Panc1 (cell line): Measurements from ENCODE around the gene PM20D1. TPM values are rescaled to one million over a fixed set of nuclear protein-coding genes. Genes with fewer than 3 reads are reported as not detected.

Source experiments
- ATAC-seq: fragments of 200-7000 bp; cut with Tn5 transposase; 2 replicates; pipeline ENCODE4 v1.9.1; 2020; ENCODE audit warnings: mild to moderate bottlenecking, moderate library complexity
- BruUV-seq: library from RNA; stranded (reverse); fragments of 400-500 nt; replicated peaks from 2 replicates; lab custom pipeline; 2021; lab: Mats Ljungman, UMichigan
- CTCF ChIA-PET: fragments of 300-600 bp; sonication (Branson Sonifier 250); formaldehyde crosslinking; loops from one replicate; lab custom pipeline; 2022; ENCODE audit warnings: antibody characterized with exemption; lab: Charles Lee
- POLR2A ChIA-PET: fragments of 300-600 bp; sonication (Branson Sonifier 250); formaldehyde crosslinking; loops from one replicate; lab custom pipeline; 2022; ENCODE audit warnings: antibody characterized with exemption; lab: Charles Lee
- DNase-seq: peaks from one replicate; pipeline ENCODE4 v3.0.0-alpha.2; 2010; ENCODE audit warnings: low read depth, low spot score
- H3K27ac ChIP-seq: 2 replicates; pipeline ENCODE4 v1.5.1; 2011; ENCODE audit warnings: mild to moderate bottlenecking, low read length, inconsistent platforms
- H3K27me3 ChIP-seq: fragments of 200-500 bp; sonication (Bioruptor generic); 2 replicates; pipeline ENCODE4 v1.6.0; 2014; ENCODE audit warnings: low read length, inconsistent platforms; ENCODE audit not compliant: control insufficient read depth, insufficient read depth
- H3K36me3 ChIP-seq: fragments of 200-500 bp; sonication (Bioruptor generic); 2 replicates; pipeline ENCODE4 v1.5.1; 2014; ENCODE audit warnings: inconsistent platforms, mild to moderate bottlenecking, low read length, moderate library complexity; ENCODE audit not compliant: control insufficient read depth, insufficient read depth
- H3K4me1 ChIP-seq: 2 replicates; pipeline ENCODE4 v1.5.1; 2011; ENCODE audit warnings: inconsistent platforms, mild to moderate bottlenecking, low read length, moderate library complexity; ENCODE audit not compliant: control insufficient read depth, insufficient read depth
- H3K4me3 ChIP-seq, 2 experiments: 2 replicates each; pipeline ENCODE4 v1.5.1; 2011 to 2012; ENCODE audit warnings: low read depth in 2 of 2, low read length in 2 of 2, mild to moderate bottlenecking in 2 of 2, inconsistent platforms in 1 of 2, moderate library complexity in 1 of 2
- H3K9me3 ChIP-seq: fragments of 200-500 bp; sonication (Bioruptor generic); 2 replicates; pipeline ENCODE4 v1.5.1; 2014; ENCODE audit warnings: low read depth, mild to moderate bottlenecking, inconsistent platforms, low read length, moderate library complexity; ENCODE audit not compliant: control insufficient read depth, insufficient read depth
- POLR2AphosphoS5 ChIP-seq: IDR thresholded peaks from 2 replicates; pipeline ENCODE4 v1.6.1; 2012; ENCODE audit warnings: mild to moderate bottlenecking, low read depth, low read length, moderate library complexity
- SIN3A ChIP-seq: IDR thresholded peaks from 2 replicates; pipeline ENCODE4 v1.6.1; 2012; ENCODE audit warnings: low read depth, mild to moderate bottlenecking, low read length, moderate library complexity, borderline replicate concordance; ENCODE audit not compliant: insufficient read depth
- TCF7L2 ChIP-seq: IDR thresholded peaks from 2 replicates; pipeline ENCODE4 v1.6.1; 2011; ENCODE audit warnings: mild to moderate bottlenecking, low read depth, low read length, inconsistent platforms
- in situ Hi-C: cut with HindIII; loops from 2 replicates; pipeline ENCODE4 v1.10.0; 2016; ENCODE audit warnings: low sequenced_read_pairs, low pct_unique_long_range_greater_than_20kb
- intact Hi-C: fragments of 100-400 bp; cut with micrococcal nuclease; formaldehyde crosslinking; loops from one replicate; pipeline ENCODE4 v1.10.0; 2022; ENCODE audit not compliant: unreplicated experiment
- total RNA-seq: library from RNA; stranded (reverse); gene quantifications from one replicate; pipeline ENCODE4 v1.2.1, GENCODE V29; 2021; ENCODE audit not compliant: unreplicated experiment
- TF ChIP-seq, protein P1 (sequence below), 2 experiments: IDR thresholded peaks; 2 replicates each; pipeline ENCODE4 v1.6.1; 2011 to 2012; ENCODE audit warnings: low read depth in 2 of 2, control low read depth in 1 of 2, low read length in 1 of 2, mild to moderate bottlenecking in 1 of 2, moderate library complexity in 1 of 2; ENCODE audit not compliant: insufficient read depth in 1 of 2
- TF ChIP-seq, protein P2 (sequence below): fragments of 450-650 bp; IDR thresholded peaks from 2 replicates; pipeline ENCODE4 v1.5.1; 2017; ENCODE audit warnings: mild to moderate bottlenecking

The PM20D1 gene
- total RNA-seq, 1 experiment from 2014 or later = 0.13 TPM

GRCh38 chr1:205787287-205787916 lies 62.5 kb downstream of the PM20D1 start:
- TF ChIP-seq TCF7L2 (no peak), SIN3A (no peak), POLR2AphosphoS5 (no peak)
- TF ChIP-seq, protein P1, sequence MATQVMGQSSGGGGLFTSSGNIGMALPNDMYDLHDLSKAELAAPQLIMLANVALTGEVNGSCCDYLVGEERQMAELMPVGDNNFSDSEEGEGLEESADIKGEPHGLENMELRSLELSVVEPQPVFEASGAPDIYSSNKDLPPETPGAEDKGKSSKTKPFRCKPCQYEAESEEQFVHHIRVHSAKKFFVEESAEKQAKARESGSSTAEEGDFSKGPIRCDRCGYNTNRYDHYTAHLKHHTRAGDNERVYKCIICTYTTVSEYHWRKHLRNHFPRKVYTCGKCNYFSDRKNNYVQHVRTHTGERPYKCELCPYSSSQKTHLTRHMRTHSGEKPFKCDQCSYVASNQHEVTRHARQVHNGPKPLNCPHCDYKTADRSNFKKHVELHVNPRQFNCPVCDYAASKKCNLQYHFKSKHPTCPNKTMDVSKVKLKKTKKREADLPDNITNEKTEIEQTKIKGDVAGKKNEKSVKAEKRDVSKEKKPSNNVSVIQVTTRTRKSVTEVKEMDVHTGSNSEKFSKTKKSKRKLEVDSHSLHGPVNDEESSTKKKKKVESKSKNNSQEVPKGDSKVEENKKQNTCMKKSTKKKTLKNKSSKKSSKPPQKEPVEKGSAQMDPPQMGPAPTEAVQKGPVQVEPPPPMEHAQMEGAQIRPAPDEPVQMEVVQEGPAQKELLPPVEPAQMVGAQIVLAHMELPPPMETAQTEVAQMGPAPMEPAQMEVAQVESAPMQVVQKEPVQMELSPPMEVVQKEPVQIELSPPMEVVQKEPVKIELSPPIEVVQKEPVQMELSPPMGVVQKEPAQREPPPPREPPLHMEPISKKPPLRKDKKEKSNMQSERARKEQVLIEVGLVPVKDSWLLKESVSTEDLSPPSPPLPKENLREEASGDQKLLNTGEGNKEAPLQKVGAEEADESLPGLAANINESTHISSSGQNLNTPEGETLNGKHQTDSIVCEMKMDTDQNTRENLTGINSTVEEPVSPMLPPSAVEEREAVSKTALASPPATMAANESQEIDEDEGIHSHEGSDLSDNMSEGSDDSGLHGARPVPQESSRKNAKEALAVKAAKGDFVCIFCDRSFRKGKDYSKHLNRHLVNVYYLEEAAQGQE (IDR thresholded peaks at IDR 0.05; ENCODE audit: insufficient read depth in 1 of 2, low read depth in 2 of 2, low read length in 1 of 2) = no peak
- TF ChIP-seq, protein P2, sequence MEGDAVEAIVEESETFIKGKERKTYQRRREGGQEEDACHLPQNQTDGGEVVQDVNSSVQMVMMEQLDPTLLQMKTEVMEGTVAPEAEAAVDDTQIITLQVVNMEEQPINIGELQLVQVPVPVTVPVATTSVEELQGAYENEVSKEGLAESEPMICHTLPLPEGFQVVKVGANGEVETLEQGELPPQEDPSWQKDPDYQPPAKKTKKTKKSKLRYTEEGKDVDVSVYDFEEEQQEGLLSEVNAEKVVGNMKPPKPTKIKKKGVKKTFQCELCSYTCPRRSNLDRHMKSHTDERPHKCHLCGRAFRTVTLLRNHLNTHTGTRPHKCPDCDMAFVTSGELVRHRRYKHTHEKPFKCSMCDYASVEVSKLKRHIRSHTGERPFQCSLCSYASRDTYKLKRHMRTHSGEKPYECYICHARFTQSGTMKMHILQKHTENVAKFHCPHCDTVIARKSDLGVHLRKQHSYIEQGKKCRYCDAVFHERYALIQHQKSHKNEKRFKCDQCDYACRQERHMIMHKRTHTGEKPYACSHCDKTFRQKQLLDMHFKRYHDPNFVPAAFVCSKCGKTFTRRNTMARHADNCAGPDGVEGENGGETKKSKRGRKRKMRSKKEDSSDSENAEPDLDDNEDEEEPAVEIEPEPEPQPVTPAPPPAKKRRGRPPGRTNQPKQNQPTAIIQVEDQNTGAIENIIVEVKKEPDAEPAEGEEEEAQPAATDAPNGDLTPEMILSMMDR = no peak
- Histone ChIP-seq H3K4me3 (no peak overlapping the region), H3K36me3 (no peaks in the 10 kb centered on the region), H3K27me3 (no peaks in the 10 kb centered on the region), H3K4me1 (no peaks in the 10 kb centered on the region; the same call in 1 of the 2 replicates), H3K27ac (no peak overlapping the region), H3K9me3 (no peaks in the 10 kb centered on the region)
- no peak for ATAC-seq
- ChIA-PET CTCF (interaction anchor here (0.6 to 0.7 kb wide), 3 partner anchors 130 to 190 kb away, joined by 3 to 4 read pairs (median 3); no protein-coding TSS in a partner anchor), POLR2A (no interaction called here)
- DNase-seq = no peak
- in situ Hi-C loops (no loop called here), intact Hi-C loops (no loop called here)
- BruUV-seq = no TSS peak

DNA sequence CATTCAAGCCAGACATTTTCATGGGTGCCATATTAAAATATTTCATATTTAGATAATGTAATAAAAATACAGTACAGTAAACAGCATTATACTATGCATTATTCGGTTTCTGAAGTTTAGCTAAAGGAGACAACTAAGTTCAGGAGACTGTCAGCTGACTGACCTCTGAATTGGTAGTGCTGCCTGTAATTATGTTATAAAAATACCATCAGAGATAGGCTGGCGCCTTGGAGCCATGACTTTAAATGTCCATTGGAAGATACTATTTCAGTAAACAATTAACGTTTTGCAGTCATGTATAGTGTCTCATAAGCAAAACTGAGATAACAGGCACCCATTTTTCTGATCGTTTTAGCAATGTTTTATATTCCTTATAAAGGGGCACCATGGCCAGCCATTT lies 63.3 kb downstream of the PM20D1 start:
- POLR2A ChIA-PET = no interaction called here
- TF ChIP-seq POLR2AphosphoS5 (no peak), TCF7L2 (no peak), SIN3A (no peak)
- TF ChIP-seq, protein P1 (IDR thresholded peaks at IDR 0.05; ENCODE audit: insufficient read depth in 1 of 2, low read depth in 2 of 2, low read length in 1 of 2) = no peak
- TF ChIP-seq, protein P2 = no peak
- in situ Hi-C loops (no loop called here), intact Hi-C loops (no loop called here)
- H3K4me3 ChIP-seq = no peak overlapping the region
- BruUV-seq = no TSS peak
- DNase-seq (no peak), ATAC-seq (no peak)
- no peak overlapping the region for H3K27ac ChIP-seq
- H3K4me1 ChIP-seq = no peaks in the 10 kb centered on the region; the same call in 1 of the 2 replicates
- no peaks in the 10 kb centered on the region for H3K9me3 ChIP-seq
- no peaks in the 10 kb centered on the region for H3K27me3 ChIP-seq
- CTCF ChIA-PET = no interaction called here
- H3K36me3 ChIP-seq = no peaks in the 10 kb centered on the region
